K562 (cell line): ENCODE data around the gene PPP2R3B. TPM values are rescaled to one million over a fixed set of nuclear protein-coding genes. Genes with fewer than 3 reads are reported as not detected.

Source experiments
- CTBP1 ChIP-seq: fragments of 450-650 bp; IDR thresholded peaks from 2 replicates; pipeline ENCODE4 v1.6.1; 2016; ENCODE audit warnings: borderline replicate concordance
- FOXK2 ChIP-seq, 2 experiments: fragments of 450-650 bp; IDR thresholded peaks in 1 of 2; conservative IDR thresholded peaks in 1 of 2; 2 replicates each; pipeline ENCODE4 v1.6.1; 2016; ENCODE audit warnings: low read depth in 2 of 2, mild to moderate bottlenecking in 1 of 2
- GATAD2A ChIP-seq: fragments of 450-650 bp; IDR thresholded peaks from 2 replicates; pipeline ENCODE4 v1.6.1; 2017
- GTF2E2 ChIP-seq: fragments of 200-800 bp; sonication (Bioruptor generic); IDR thresholded peaks from 2 replicates; pipeline ENCODE4 v1.6.1; 2016; ENCODE audit warnings: missing genetic modification characterization, missing compliant biosample characterization
- IRF1 ChIP-seq: sonication (generic); formaldehyde crosslinking; IDR thresholded peaks from 2 replicates; pipeline ENCODE4 v1.8.0; 2022; ENCODE audit warnings: missing genetic modification reagents, mild to moderate bottlenecking, borderline replicate concordance
- MAX ChIP-seq: sonication (generic); formaldehyde crosslinking; IDR thresholded peaks from 2 replicates; pipeline ENCODE4 v1.9.0; 2022; ENCODE audit warnings: mild to moderate bottlenecking, missing genetic modification reagents
- MTA2 ChIP-seq: fragments of 450-650 bp; IDR thresholded peaks from 2 replicates; pipeline ENCODE4 v1.6.1; 2016; ENCODE audit warnings: low read depth
- NCOA4 ChIP-seq: fragments of 450-650 bp; IDR thresholded peaks from 2 replicates; pipeline ENCODE4 v1.6.1; 2018; ENCODE audit warnings: mild to moderate bottlenecking; ENCODE audit not compliant: partially characterized antibody
- PCBP2 ChIP-seq: fragments of 200-400 bp; formaldehyde crosslinking; IDR thresholded peaks from 2 replicates; pipeline ENCODE4 v1.6.1; 2018; ENCODE audit warnings: low read length, low read depth, mild to moderate bottlenecking, moderate library complexity; ENCODE audit not compliant: poor library complexity, severe bottlenecking
- PHF20 ChIP-seq: fragments of 450-650 bp; IDR thresholded peaks from 2 replicates; pipeline ENCODE4 v1.6.1; 2018; ENCODE audit not compliant: partially characterized antibody
- POU5F1 ChIP-seq: fragments of 150-350 bp; IDR thresholded peaks from 2 replicates; pipeline ENCODE4 v1.6.1; 2014; ENCODE audit warnings: borderline replicate concordance, low read length, low read depth, mild to moderate bottlenecking; ENCODE audit not compliant: partially characterized antibody
- RFX7 ChIP-seq: fragments of 250-450 bp; sonication (Bioruptor Pico); IDR thresholded peaks from 2 replicates; pipeline ENCODE4 v1.5.1; 2021; ENCODE audit warnings: mild to moderate bottlenecking
- SIN3A ChIP-seq, 2 experiments: fragments of 150-350 bp in 1 of 2; IDR thresholded peaks; 2 replicates each; pipeline ENCODE4 v1.6.1; 2011 to 2016; ENCODE audit warnings: borderline replicate concordance in 2 of 2, low read depth in 2 of 2, low read length in 2 of 2, mild to moderate bottlenecking in 2 of 2, moderate library complexity in 2 of 2; ENCODE audit not compliant: control insufficient read depth in 1 of 2
- VEZF1 ChIP-seq: fragments of 200-800 bp; sonication (Bioruptor generic); IDR thresholded peaks from 2 replicates; pipeline ENCODE4 v1.6.1; 2017; ENCODE audit warnings: missing genetic modification characterization, missing compliant biosample characterization
- YY1 ChIP-seq, 3 experiments: IDR thresholded peaks; 2 replicates each; pipeline ENCODE4 v1.6.1; 2011; ENCODE audit warnings: low read length in 2 of 3, mild to moderate bottlenecking in 2 of 3, moderate library complexity in 2 of 3, borderline replicate concordance in 1 of 3, control low read depth in 1 of 3, low read depth in 1 of 3; ENCODE audit not compliant: insufficient read depth in 3 of 3, insufficient replicate concordance in 2 of 3, control insufficient read depth in 1 of 3, insufficient read length in 1 of 3; ENCODE audit errors: extremely low read depth in 1 of 3
- ZKSCAN1 ChIP-seq: fragments of 150-350 bp; IDR thresholded peaks from 2 replicates; pipeline ENCODE4 v1.6.1; 2016; ENCODE audit warnings: low read depth, low read length
- ZNF408 ChIP-seq: fragments of 250-450 bp; sonication (Bioruptor Pico); IDR thresholded peaks from 2 replicates; pipeline ENCODE4 v1.4.0; 2020; ENCODE audit warnings: low read depth, mild to moderate bottlenecking, moderate library complexity
- ZNF778 ChIP-seq: fragments of 450-650 bp; formaldehyde crosslinking; IDR thresholded peaks from 2 replicates; pipeline ENCODE4 v1.4.0; 2020; ENCODE audit warnings: mild to moderate bottlenecking, moderate library complexity
- polyA plus RNA-seq, 8 experiments: library from polyadenylated mRNA; depleted of rRNA in 4 of 8; stranded (reverse) in 5 of 8; unstranded in 3 of 8; fragments of >200 nt; fragmentation: Nextera tagmentation in 2 of 8; fragmentation: Illumina TruSeq in 1 of 8; extraction: Ambion mirVana in 2 of 8; extraction: Trizol in 1 of 8; gene quantifications; 2 replicates each; pipeline versions ENCODE4 v1.2.1 to v1.2.3, GENCODE V29; 2011 to 2014; ENCODE audit warnings: inconsistent platforms in 1 of 8, missing spikeins in 1 of 8
- total RNA-seq, 7 experiments: library from RNA; depleted of rRNA in 6 of 7; stranded (reverse); fragments of >200 nt in 6 of 7; fragmentation: Illumina TruSeq in 2 of 7; extraction: Trizol in 2 of 7; gene quantifications; 2 replicates each; pipeline versions ENCODE4 v1.2.1 to v1.2.3, GENCODE V29; 2011 to 2021; ENCODE audit warnings: low replicate concordance in 1 of 7
- TF ChIP-seq, protein P1 (sequence below), 2 experiments: fragments of 250-450 bp in 1 of 2; fragments of 450-650 bp in 1 of 2; sonication (Bioruptor Pico) in 1 of 2; IDR thresholded peaks; 2 replicates each; pipeline versions ENCODE4 v1.6.1 to v1.8.0; 2016 to 2021; ENCODE audit warnings: mild to moderate bottlenecking in 2 of 2, moderate library complexity in 2 of 2, missing compliant biosample characterization in 1 of 2, missing genetic modification characterization in 1 of 2
- TF ChIP-seq, protein P2 (sequence below): sonication (generic); formaldehyde crosslinking; IDR thresholded peaks from 2 replicates; pipeline ENCODE4 v1.8.0; 2022; ENCODE audit warnings: mild to moderate bottlenecking, missing genetic modification reagents, borderline replicate concordance

The PPP2R3B gene
- total and polyA plus RNA-seq, 9 of the 15 experiments (the other 6 are each of a cell fraction or from before 2014, with no cell fraction given), result 0.04 to 18.2 (median 8.2) TPM; not detected in 1

GRCh38 chrX:386768-387575 lies at the start of gene PPP2R3B (continued):
- TF ChIP-seq YY1 (IDR thresholded peaks at IDR 0.05; ENCODE audit: borderline replicate concordance in 1 of 3, control insufficient read depth in 1 of 3, extremely low read depth in 1 of 3, insufficient read depth in 3 of 3, insufficient read length in 1 of 3, insufficient replicate concordance in 2 of 3, low read depth in 1 of 3, low read length in 2 of 3) (peak; percentile 49 to 84 (median 73)), IRF1 (CRISPR knock-in tag) (no peak), PCBP2 (no peak), PHF20 (peak; percentile 94), CTBP1 (peak; percentile 70), MAX (CRISPR knock-in tag) (peak; percentile 93), GATAD2A (no peak), FOXK2 (conservative IDR thresholded peaks at IDR 0.05 in 1 of 2, IDR thresholded peaks at IDR 0.05 in 1 of 2; ENCODE audit: low read depth in 2 of 2) (peak; percentile 51 to 77; a peak in 2 of 4 replicates), ZNF408 (CRISPR knock-in tag) (no peak), NCOA4 (no peak), POU5F1 (peak; percentile 62), MTA2 (no peak), ZKSCAN1 (peak; percentile 55; the same call in 1 of the 2 replicates), VEZF1 (CRISPR knock-in tag) (peak; percentile 82), ZNF778 (CRISPR knock-in tag) (no peak), SIN3A (IDR thresholded peaks at IDR 0.05; ENCODE audit: borderline replicate concordance in 2 of 2, control insufficient read depth in 1 of 2, low read depth in 2 of 2, low read length in 2 of 2) (peak in 1 of 2 experiments; percentile 90; a peak in 3 of 4 replicates), RFX7 (CRISPR knock-in tag) (no peak), GTF2E2 (no peak)
- TF ChIP-seq, protein P1, sequence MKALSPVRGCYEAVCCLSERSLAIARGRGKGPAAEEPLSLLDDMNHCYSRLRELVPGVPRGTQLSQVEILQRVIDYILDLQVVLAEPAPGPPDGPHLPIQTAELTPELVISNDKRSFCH (CRISPR knock-in tag; IDR thresholded peaks at IDR 0.05), result no peak
- TF ChIP-seq, protein P1 (tag; IDR thresholded peaks at IDR 0.05), result no peak; the same call in 1 of the 2 replicates
- TF ChIP-seq, protein P2, sequence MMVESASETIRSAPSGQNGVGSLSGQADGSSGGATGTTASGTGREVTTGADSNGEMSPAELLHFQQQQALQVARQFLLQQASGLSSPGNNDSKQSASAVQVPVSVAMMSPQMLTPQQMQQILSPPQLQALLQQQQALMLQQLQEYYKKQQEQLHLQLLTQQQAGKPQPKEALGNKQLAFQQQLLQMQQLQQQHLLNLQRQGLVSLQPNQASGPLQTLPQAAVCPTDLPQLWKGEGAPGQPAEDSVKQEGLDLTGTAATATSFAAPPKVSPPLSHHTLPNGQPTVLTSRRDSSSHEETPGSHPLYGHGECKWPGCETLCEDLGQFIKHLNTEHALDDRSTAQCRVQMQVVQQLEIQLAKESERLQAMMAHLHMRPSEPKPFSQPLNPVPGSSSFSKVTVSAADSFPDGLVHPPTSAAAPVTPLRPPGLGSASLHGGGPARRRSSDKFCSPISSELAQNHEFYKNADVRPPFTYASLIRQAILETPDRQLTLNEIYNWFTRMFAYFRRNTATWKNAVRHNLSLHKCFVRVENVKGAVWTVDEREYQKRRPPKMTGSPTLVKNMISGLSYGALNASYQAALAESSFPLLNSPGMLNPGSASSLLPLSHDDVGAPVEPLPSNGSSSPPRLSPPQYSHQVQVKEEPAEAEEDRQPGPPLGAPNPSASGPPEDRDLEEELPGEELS, result no peak
